HG03354 (cell line): Measurements from ENCODE around the gene SLC26A4.
A peak's percentile ranks its signal among the peaks of the same experiment; 100 is the strongest.
"Not testable (repeated sequence)": the region's sequence is repeated elsewhere in the genome, so short reads cannot be mapped to it uniquely, and the experiment has no call there.

Source experiments
- ATAC-seq: cut with Tn5 transposase; IDR thresholded peaks from one replicate; pipeline ENCODE4 v1.9.1; 2021; ENCODE audit warnings: mild to moderate bottlenecking; ENCODE audit not compliant: unreplicated experiment, poor library complexity, severe bottlenecking

The SLC26A4 gene

DNA sequence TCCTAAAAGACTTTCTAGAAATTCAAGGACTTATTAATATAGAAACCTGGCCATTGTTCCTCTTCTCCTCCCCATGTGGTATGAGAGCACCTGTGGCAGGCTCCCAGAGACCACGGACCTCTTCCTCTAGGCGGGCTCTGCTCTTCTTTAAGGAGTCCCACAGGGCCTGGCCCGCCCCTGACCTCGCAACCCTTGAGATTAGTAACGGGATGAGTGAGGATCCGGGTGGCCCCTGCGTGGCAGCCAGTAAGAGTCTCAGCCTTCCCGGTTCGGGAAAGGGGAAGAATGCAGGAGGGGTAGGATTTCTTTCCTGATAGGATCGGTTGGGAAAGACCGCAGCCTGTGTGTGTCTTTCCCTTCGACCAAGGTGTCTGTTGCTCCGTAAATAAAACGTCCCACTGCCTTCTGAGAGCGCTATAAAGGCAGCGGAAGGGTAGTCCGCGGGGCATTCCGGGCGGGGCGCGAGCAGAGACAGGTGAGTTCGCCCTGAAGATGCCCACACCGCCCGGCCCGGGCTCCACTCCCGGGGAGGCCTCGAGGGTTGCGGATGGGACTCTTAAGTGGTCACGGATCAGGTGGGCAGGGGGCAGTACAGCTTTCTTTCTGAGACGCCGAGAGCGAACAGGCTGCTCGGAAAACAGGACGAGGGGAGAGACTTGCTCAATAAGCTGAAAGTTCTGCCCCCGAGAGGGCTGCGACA, at the start of gene SLC26A4:
TSS of gene SLC26A4 (plus strand) at position 448 of the 700 bp plus-strand sequence. CDS start 814 bp downstream, outside the sequence.
- ATAC-seq: peak; percentile 25

- no peak for ATAC-seq
These were observed 47.2 kb upstream of the SLC26A4 start for GRCh38 chr7:107613439-107613838.

- ATAC-seq: no peak
These were observed 46.7 kb upstream of the SLC26A4 start for GRCh38 chr7:107613948-107614347.

DNA sequence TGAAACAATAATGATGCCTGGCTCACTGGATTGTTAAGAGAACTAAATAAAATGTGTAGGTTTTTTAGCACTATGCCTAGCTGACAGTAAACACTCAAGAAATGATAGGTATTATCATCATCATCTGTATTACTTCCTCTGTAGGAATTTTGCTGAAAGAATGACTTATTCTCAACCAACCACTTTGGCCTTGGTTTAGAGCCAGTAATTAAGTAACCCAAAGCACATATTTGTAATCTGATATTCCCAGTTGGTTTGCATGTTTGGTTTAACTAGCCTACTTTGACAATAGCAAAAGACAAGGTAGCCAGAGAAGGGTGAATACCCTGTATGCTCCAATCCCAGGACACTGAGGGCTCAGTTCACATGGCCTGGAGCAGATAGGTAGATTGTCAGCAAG, 46.2 kb upstream of the SLC26A4 start:
- ATAC-seq: no peak

DNA sequence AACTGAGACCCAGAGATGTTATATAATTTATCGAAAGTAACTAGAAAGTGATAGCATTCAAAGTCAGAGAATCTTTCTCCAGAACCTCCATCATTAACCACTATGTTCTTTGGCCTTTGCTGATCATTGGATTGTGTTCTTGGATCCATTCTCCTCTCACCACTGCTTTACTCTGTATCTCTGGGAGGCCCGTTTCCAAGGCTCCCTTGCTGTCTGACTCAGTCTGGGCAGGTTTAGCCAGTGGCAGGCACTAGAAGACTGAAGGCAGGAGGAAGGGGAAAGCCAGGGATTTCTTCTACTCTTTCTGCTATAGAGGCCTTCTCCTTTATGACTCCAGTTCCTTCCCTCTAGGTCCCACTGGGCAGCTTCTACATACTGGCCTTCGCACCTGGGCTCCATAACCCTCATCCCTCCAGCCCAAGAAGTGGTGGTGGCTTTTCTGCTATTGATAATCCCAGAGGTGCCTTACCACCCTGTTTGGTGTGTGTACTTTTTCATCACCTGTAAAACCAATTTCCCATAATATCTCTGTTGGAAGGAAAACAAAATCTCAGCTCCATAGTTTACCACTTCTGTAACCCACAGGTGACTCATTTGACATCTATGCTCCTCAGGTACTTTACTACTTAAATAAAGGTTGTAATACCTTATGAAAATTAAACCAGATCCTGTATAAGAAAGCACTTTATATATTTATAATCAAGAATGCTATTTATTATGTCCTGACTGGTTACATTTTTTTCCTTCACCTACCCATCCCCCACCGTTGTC, 44.5 kb upstream of the SLC26A4 start:
- ATAC-seq: no peak

DNA sequence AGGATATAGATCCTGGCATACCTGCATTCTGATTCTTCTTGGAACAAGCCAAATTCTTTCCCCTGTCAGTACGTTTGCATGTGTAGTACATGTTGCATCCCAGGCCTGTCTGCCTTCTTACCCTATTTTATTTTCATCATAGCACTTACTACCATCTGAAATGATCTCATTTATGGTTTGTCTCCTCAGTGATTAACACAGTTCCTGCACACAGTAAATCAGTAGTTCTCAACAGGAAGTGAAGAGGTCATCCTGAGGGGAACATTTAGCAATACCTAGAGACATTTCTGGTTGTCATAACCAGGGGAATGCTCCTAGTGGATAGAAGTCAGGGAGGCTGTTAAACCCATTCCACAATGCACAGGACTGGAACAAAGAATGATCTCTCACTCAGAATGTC, 38.2 kb upstream of the SLC26A4 start:
- peak; percentile 76 for ATAC-seq

DNA sequence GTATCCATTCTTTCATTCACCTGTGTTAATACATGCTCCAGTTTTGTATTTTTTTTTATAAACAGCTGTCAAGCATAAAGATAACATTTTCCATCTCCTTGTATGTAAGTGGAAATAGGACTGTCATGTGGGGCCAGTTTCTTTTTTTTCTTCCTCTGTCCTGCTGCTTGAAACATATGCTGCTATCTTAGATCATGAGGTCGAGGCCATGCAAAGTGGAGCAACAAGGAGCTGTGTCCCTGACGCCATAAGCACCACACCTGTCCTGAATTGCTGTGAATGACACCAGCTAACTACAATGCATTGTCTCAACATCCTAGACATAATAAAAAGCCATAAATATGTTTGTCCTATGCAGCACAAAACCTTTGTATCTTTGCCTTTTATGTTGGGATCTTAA, 37.7 kb upstream of the SLC26A4 start:
- no peak for ATAC-seq

DNA sequence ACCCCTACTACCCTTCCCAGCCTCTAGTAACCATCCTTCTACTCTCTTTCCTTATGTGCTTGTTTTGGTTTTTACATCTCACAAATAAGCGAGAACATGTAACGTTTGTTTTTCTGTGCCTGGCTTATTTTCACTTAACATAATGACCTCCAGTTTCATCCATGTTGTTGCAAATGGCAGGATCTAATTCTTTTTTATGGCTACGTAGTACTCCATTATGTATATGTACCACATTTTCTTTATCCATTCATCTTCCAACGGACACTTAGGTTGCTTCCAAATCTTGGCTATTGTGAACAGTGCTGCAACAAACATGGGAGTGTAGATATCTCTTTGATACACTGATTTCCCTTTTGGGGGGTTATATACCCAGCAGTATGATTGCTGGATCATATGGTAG, 33.6 kb upstream of the SLC26A4 start:
- ATAC-seq: no peak

GRCh38 chr7:107628461-107629064, 32.1 kb upstream of the SLC26A4 start:
- ATAC-seq: no peak

DNA sequence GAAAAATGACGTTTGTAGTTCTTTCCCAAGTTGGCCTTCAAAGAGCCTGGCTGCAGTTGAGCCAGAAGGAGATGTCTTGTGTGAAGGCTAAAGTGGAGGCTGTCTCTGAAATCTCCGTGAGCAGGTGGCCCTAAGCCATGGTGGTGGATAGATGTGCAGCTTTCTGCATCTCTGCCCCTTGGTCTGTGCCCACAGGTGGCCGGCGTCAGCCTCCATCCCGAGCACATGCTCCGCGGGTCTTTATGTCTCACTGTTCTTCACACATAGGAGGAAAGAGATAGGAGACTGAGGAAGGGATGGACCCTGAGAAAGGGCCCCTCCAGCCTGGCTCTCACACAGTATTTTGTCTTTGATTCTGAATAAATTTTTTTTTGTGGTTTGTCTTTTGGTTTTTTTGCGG, 30.3 kb upstream of the SLC26A4 start:
- no peak for ATAC-seq

GRCh38 chr7:107631588-107632491, 28.8 kb upstream of the SLC26A4 start:
- ATAC-seq: no peak

GRCh38 chr7:107632492-107632865, 28.1 kb upstream of the SLC26A4 start:
- no peak for ATAC-seq

DNA sequence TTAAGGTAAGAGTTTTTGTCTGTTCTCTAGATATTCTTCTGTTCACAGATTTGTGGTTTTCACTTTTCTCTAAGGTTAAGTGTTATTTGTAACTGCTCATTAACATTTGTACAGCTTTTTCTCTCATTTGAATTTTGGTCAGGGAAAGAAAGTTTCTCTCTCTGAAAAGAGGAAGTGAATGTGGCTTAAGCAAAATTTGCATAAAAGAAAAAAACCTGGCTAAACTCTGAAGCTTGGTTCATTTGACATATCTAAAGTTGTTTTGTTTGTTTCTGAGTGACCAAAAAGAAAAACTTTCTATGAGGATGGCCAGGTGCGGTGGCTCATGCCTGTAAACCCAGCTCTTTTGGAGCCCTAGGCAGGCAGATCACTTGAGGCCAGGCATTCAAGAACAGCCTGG, 22.0 kb upstream of the SLC26A4 start:
- peak; percentile 96 for ATAC-seq

GRCh38 chr7:107639070-107639469, 21.6 kb upstream of the SLC26A4 start:
- ATAC-seq: not testable (repeated sequence)

GRCh38 chr7:107641676-107642075, 19.0 kb upstream of the SLC26A4 start:
- ATAC-seq: no peak

- ATAC-seq: no peak
These were observed 18.1 kb upstream of the SLC26A4 start for GRCh38 chr7:107642501-107642900.

- no peak for ATAC-seq
These were observed 17.2 kb upstream of the SLC26A4 start for GRCh38 chr7:107643407-107643806.

- ATAC-seq: no peak
These were observed 16.7 kb upstream of the SLC26A4 start for GRCh38 chr7:107643938-107644308.

- no peak for ATAC-seq
These were observed 16.2 kb upstream of the SLC26A4 start for GRCh38 chr7:107644309-107644974.
